ENCODE measurements around the gene PEPD.

The PEPD gene

DNA sequence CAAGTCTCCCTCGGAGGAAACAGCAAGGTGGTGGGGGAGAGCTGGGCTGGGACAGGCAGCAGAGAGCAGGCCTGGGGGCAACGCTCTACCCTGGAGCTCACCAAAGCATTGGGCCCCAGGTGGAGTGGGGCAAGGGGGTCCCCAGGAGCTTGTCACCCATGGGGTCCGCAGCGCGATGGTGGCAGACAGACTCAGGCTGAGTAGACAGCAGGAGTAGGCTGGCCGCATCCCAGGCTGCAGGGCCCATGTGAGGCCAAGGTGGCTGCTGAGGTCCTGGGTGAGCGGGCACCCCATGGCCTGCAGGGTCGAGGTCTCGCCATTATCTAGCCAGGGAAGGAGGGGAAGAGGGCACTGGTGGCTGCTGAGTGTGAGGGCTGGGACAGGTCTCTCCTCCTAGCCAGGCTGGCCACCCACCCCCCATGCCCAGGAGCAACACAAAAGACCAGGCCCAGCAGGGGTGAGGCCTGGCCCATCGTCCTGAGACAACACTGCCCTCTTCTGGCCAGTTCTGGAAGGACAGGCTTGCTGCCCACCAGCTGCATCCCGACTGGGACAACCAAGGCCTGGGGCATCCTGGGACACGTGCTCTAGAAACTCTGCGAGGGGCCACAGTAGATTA, 115.0 kb downstream of the PEPD start:
- DNase-seq (ENCODE audit: low read depth): peak; percentile 56

- no peak for DNase-seq (ENCODE audit: low read depth)
These were observed 115.8 kb downstream of the PEPD start for GRCh38 chr19:33405553-33406461.

DNA sequence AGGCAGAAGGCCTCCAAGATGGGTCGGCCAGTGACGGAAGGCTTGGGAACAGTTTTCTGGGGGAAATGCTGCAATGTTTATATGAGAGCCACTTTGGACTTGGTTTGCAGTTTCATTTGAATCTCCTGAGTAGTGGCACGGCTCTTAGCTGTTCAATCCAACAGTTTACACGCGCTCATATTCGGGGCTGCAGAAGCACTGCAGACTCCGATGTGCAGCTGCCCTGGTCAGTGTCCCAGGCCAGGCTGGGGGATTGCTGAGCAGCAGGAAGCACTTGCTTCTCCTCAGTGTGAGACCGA, 116.4 kb downstream of the PEPD start:
- DNase-seq (ENCODE audit: low read depth): no peak

- DNase-seq (ENCODE audit: low read depth): no peak
These were observed 116.9 kb downstream of the PEPD start for GRCh38 chr19:33404506-33405253.

DNA sequence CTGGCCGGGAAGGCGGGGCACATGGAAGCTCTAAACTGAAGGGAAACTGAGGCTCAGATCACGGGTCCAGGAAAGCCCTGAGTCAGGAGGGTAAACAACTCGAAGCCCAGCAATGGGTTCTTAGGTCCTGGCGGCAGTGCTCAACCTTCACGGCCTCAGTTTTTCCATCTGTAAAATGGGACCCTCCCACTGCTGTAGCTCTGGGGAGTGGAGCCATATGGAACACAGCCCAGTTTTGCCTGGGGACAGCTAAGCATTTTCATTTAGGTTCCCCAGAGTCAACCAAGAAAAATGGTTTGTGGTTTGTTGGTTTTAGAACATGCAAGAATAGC, 117.7 kb downstream of the PEPD start:
- DNase-seq (ENCODE audit: low read depth): no peak

- no peak for DNase-seq (ENCODE audit: low read depth)
These were observed 118.2 kb downstream of the PEPD start for GRCh38 chr19:33403221-33403972.

GRCh38 chr19:33402421-33403220, 119.0 kb downstream of the PEPD start:
- no peak for DNase-seq (ENCODE audit: low read depth)

DNA sequence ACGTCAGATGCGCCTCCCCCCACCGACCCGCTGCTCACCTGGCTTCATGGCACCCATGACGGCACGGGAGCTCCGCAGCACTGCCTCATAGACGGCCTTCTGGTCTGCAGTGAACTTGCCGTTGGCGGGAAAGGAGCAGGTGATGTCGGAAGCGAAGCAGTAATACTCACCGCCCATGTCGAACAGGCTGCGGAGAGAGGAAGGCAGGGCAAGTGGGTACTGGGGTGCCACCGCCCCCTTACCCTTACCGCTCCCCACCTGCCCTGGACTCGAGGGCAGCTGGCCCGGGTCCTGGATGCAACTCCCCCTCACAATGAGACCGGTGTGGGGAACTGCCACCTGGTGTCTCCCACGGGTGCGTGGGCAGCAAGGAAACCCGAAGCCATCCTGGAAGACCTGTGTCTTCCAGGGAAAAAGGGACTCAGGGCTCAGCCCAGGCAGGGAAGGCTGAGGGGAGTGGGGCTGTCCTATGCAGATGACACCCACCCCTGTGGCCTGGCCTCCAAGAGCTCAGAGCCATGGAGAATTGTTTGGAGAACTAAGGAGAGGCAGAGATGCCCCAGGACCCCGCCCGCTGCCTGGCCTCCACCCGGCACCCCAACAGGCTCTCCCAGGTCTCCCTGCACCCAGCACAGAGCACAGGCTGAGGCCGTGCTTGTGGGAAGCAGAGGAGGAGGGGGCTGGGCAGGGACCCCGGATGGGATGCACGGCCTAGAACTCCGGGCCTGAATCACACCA, 119.7 kb downstream of the PEPD start:
- DNase-seq (ENCODE audit: low read depth): no peak

DNA sequence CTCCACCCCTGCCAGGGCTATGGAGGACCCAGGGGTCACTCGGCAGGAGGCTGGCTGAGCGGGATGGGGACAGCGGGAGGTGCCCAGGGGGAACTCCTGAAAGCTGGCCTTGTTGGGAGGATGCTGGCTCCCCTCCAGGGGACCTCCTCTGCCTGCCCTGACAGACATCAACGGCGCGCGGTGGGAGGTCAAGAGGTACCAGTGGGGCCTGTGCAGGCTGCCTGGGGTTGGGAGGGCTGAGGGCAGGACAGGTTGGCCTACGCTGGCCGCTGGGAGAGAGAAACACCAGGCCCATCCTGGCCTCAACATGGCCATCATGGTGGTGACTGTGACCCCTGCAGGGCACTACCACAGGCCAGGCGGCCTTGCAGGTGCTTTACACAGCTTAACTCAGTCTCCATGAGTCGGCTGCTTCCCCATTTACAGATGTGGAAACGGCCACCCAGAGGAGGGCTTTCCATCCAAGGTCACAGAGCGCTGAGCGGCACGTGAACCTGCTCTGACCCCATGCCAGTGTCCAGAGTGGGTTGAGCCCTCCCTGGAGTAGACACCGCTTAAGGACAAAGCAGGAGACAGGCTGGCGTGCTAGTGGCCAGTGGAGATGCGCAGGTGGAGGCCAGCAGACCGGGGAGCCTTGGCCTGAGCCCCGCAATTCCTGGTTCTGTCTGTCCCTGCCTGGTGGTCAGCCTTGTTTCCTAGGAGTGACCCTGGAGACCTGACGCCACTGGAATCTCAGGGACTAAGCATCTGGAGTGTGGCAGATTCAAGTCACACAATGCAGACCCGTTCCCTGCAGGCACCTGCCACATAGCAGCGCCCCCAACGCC, 120.5 kb downstream of the PEPD start:
- DNase-seq (ENCODE audit: low read depth): no peak

DNA sequence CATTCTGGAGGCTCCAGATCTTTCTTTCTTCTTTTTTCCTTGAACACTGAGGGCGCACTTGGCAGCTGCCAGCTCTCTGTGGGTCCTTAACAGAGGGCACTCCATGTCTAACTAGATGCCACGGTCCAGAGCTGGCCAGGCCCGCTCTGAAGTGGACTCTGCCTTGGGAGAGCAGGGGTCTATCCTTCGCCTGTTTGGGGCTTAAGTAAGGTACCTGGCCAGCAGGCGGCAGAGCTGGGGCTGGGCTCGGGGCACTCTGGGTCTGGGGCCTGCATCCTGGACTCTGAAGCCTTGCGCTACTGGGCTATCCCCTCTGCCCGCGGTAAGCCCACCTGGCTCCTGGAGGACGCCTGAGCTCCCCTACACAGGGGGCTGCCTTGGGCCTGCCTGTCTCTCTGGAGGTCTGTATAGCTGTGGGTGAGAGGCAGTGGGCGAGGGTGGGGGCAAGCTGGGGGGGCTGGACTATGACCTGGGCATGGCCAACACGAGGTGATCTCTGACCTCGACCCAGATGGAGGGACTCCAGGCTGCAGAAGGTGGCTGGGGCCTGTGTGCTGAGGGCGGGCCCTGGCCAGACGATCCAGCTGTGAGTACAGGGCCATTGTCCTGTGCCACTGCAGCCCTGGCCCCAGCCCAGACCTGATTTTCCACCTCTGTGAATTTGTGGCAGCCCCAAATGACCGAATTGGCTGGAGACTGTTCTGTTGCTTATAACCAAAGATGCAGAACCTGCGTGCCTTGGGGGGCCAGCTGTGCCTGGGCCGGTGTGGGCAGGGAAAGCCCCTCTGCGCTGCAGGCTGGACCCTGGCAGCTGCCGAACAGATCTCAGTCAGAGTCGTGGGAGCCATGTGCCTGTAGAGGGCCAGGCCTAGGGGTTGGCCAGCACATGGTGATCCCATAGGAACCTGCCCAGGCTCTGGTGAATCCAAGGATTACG, 121.6 kb downstream of the PEPD start:
- no peak for DNase-seq (ENCODE audit: low read depth)

- no peak for DNase-seq (ENCODE audit: low read depth)
These were observed 122.4 kb downstream of the PEPD start for GRCh38 chr19:33399081-33399744.

DNA sequence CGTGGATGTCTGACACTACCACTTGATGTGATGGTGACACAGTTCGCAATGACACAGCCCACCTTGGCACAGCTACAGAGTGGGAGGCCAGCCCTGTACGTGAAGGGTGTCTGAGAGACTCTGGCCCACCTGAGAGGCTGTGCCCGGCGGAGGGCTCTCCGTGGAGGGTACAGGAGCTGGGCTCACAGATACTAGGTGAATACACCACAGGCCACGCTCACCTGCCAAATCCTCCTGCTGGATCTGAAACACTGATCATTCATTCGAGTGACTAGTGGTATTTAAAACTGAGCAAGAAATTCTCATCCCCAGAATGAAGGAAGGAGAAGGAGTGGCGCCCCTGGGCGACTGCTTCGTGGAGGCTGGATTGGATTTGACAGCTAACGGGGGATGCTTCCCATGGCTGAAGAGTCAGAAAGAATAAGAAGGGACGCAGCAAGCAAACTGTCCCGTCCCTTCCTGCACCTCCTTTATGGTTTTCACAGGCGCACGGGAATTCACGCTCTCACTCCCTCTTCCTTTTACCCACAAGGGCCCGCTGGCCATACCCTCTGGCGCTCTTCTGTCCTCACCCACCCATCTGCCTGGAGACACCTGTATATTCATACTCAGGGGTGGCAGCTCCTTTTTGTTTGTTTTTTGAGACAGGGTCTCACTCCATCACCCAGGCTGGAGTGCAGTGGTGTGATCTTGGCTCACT, 123.1 kb downstream of the PEPD start:
- no peak for DNase-seq (ENCODE audit: low read depth)

- no peak for DNase-seq (ENCODE audit: low read depth)
These were observed 123.8 kb downstream of the PEPD start for GRCh38 chr19:33397536-33398360.

DNA sequence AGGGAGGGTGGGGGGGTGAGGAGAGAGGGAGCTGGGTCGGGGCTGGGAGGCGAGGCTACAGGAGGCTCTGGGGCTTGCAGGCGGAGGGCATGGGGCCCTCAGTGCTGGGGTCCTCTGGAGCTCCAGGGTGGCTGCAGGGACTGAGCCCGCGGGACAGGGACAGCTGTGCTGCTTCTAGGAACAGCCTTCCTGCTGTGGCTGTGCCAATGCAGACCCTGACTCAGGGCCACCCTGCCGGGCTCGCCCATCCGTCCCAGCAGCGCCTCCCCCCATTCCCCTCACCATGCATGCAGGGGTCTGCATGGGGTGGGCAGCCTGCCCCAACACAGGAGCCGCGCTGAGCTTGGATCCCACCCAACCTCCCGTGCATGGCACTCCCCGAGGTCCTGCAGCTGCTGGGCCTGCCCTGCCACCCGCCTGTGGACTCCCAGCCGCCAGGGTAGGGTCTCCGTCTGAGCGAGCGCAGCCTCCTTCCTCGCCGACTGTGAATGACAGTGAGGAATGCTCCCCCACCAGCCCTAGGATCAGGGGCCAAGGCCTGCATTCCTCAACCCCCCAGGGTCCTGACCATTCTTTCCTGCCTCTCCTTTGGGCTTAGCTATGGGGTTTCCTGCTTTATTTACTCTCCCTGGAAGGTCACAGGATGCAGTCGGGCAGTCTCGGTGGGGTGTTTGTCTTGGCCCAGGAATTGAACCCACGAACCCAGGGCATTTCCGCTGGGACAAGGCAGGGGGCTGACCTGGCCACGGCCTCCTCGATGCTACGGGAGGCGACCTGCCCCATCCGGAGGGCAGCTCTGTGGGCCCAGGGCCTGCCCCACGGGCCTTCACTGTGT, 124.7 kb downstream of the PEPD start:
- no peak for DNase-seq (ENCODE audit: low read depth)

DNA sequence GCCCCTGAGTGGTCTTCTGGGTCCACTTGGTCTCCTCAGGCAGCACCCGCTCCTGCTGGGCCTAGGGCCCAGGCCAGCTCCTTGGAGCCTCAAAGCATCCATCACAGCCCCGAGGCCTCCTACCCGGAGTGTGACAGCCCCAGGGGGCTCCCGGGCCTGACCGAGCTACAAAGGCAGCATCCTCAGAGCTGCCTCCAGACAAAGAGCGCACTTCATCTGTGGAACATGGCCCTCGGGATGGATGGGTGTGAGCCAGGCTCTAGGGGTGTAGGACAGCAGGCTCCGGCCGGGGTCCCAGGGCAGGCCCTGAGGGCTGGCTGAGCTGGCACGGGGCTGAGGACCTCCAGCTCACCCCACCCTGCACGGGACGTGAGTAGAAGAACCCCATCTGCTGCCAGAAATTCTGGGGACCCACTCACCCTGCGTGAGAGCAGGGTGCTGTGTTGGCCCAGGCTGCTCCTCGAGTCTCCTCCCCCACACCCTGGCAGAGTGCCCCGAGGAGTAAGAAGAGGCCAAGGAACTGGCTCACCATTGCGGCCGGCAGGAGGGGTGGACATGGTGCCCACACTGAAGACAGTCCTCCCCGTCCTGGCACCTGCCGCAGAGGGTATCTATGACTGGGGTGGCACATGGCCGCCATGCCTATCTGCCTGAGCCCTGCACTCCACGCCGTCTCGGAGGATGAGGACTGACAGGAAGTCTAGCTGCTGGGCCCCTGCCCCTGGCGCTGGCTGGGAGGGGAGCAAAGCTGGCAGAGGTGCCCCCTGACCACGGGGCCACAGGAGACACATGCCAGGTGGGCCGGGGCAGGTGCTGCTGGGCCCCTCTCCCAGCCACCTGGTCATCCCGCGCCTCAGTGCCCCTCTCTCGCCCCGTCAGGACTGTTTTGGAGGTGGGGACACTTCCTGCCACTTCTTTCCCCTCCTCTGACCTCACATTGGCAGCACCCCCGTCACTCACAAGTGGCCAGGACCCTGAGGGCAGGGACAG, 125.7 kb downstream of the PEPD start:
- DNase-seq (ENCODE audit: low read depth): no peak
